Mesenteric fat pad (tissue), 1 donor: Measurements from ENCODE around the gene KIF18B. TPM values are rescaled to one million over a fixed set of nuclear protein-coding genes. Genes with fewer than 3 reads are reported as not detected.
A peak's percentile ranks its signal among the peaks of the same experiment; 100 is the strongest.

Experiments used
- DNase-seq: peaks from one replicate; pipeline ENCODE4 v3.0.0-alpha.2; 2020; ENCODE audit warnings: low spot score
- long read RNA-seq: library from polyadenylated mRNA; unstranded; transcript quantifications from one replicate; pipeline ENCODE4 v2.0.0, GENCODE V29; 2020
- total RNA-seq: library from RNA; stranded (reverse); fragmentation: NEBNext Ultra II Directional; extraction: Animal tissue kit (Norgen Biotek cat#: 25700); gene quantifications from one replicate; pipeline ENCODE4 v1.2.1, GENCODE V29; 2021
- donor health status: DM: yes; HTN: yes; CAD: no.

Gene KIF18B
- not detected for total RNA-seq
- long read RNA-seq, result 0 reads

GRCh38 chr17:44947461-44948314 lies at the start of gene KIF18B:
TSS of gene KIF18B (minus strand) at chr17:44947773. CDS start at chr17:44936344, 11,429 bp downstream.
- DNase-seq, result peak; percentile 94

GRCh38 chr17:44996304-44996703 lies 48.7 kb upstream of the KIF18B start:
- DNase-seq, result no peak

- DNase-seq, result no peak
Measured at GRCh38 chr17:44995436-44996001, 47.9 kb upstream of the KIF18B start.

GRCh38 chr17:44992242-44992939 lies 44.8 kb upstream of the KIF18B start:
- no peak for DNase-seq

- no peak for DNase-seq
Measured at GRCh38 chr17:44990994-44991393, 43.4 kb upstream of the KIF18B start.

- DNase-seq, result no peak
Measured at GRCh38 chr17:44989552-44990138, 42.1 kb upstream of the KIF18B start.

- DNase-seq, result no peak
Measured at GRCh38 chr17:44988044-44988942, 40.7 kb upstream of the KIF18B start.

GRCh38 chr17:44983563-44983962 lies 36.0 kb upstream of the KIF18B start:
- no peak for DNase-seq

- no peak for DNase-seq
Measured at GRCh38 chr17:44982113-44982702, 34.6 kb upstream of the KIF18B start.

GRCh38 chr17:44981221-44981968 lies 33.8 kb upstream of the KIF18B start:
- no peak for DNase-seq

GRCh38 chr17:44979426-44979995 lies 31.9 kb upstream of the KIF18B start:
- no peak for DNase-seq

- no peak for DNase-seq
Measured at GRCh38 chr17:44978807-44979206, 31.2 kb upstream of the KIF18B start.

GRCh38 chr17:44977814-44978550 lies 30.4 kb upstream of the KIF18B start:
- DNase-seq, result no peak

- no peak for DNase-seq
Measured at GRCh38 chr17:44977065-44977464, 29.5 kb upstream of the KIF18B start.

GRCh38 chr17:44976206-44976605 lies 28.6 kb upstream of the KIF18B start:
- no peak for DNase-seq

- DNase-seq, result no peak
Measured at GRCh38 chr17:44972953-44973352, 25.4 kb upstream of the KIF18B start.

- DNase-seq, result no peak
Measured at GRCh38 chr17:44971776-44972483, 24.4 kb upstream of the KIF18B start.
